HK-2 (cell line): ENCODE data around the gene GALNT9.

ENCODE experiments used
- DNase-seq: peaks from one replicate; pipeline ENCODE4 v3.0.0-alpha.2; 2018; ENCODE audit not compliant: unreplicated experiment

GALNT9 gene

DNA sequence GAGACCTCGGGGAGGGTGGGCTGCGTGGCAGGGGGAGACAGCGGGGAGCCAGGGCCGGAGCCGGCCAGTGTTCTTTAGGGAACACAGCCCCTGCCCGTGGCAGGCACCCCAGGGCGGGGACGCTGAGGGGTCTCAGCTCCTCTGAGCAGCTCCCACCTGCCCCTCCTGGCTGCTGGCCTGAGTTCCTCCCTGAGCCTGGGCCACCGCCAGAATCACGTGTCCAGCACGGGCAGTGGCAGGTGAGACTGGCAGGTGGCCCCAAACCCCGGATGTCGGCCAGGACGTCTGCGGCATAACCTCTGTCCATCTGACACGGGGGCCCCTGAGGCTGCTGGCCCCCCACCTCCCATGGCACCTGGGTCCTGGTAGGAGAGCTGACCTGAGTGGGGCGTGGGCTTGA is 160.0 kb downstream of the GALNT9 start:
- DNase-seq: no peak

DNA sequence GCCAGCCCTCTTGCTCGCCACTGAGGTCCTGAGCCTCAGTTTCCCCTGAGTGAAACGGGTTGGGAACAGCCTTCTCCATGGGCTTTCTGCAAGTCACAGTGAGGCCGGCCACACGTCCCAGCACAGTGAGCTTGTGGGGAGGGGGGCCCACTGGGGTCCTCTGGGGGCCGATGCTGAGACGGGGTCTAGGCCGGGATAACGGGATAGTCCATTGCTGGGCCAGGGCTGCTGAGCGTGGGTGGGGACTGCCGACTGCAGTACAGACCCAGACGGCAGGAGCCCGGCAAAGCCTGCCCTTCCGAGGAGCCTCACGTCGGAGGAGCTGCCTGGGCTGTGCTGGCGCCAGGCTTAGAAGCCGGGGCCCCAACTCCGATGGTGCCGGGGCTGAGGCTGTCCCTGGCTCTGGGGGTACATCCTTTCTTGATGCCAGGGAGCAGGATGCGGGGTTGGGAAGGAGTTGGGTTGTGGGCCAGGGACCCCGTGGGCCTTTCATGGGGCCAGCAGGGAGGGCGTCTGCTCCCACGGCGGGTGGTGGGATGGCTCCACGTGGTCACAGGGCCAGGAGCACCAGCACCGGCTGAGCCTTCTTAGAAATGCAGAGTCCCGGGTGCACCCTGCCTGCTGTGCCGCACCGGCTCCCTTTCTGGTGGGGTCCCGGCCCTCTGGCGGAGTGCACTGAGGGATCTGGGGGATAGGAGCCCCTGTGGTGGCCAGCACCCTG is 160.9 kb downstream of the GALNT9 start:
- no peak for DNase-seq

DNA sequence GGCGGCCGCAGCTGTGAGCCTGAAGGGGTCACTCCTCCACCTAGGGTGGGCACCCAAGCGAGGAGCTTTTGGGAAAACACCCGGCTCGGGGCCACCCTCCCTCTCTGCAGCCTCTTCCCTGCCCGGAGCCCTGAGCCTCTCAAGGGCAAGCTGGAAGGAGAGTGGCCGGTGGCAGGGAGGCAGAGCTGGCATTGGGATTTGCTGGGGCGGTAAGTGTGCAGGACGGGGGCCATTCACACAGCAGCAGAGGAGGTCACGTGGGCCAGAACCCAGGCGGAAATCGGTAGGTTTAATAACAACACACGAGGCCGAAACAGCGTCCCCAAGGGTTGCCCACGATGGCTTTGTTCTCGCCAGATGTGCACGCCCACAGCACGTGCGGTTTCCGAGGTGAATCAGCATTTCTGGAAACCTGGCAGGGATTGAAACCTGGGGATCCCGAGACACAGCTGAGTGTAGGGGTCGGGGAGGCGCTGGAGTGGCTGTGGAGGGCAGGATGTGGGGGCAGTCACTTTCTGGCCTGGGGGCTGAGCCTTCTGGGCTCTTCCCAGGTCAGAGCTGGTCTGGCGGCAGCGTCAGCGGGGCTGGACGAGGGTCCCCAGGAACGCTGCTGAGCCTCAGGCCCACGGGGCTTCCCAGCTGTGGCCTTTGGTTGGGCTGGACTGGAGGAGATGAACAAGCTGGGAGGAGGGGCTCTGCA is 161.6 kb downstream of the GALNT9 start:
- no peak for DNase-seq

DNA sequence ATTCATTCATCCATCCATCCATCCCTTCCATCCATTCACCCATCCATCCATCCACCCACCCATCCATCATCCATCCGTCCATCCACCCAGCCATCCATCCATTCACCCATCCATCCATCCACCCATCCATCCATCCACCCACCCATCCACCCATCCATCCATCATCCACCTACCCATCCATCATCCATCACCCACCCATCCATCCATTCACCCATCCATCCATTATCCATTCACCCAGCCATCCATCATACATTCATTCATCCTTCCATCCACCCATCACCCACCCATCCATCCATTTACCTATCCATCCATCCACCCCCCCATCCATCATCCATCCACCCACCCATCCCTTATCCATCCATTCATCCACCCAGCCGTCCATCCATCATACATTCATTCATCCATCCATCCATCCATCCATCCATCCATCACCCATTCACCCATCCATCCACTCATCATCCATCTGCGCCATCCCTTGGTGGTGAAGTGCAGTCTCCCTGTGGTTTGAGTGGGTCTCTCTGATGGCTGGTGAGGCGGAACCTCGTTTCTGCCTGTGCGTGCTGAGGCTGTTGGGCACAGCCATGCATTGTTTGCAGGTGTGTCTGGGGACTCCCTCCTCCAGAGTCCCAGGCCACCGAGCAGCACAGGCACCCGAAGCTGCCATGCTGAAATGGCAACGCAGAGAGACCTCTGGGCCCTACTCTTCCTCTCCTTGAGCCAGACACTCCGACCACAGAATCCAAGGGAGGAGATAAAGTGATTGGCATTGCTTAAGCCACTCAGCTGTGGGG is 162.4 kb downstream of the GALNT9 start:
- DNase-seq: no peak

DNA sequence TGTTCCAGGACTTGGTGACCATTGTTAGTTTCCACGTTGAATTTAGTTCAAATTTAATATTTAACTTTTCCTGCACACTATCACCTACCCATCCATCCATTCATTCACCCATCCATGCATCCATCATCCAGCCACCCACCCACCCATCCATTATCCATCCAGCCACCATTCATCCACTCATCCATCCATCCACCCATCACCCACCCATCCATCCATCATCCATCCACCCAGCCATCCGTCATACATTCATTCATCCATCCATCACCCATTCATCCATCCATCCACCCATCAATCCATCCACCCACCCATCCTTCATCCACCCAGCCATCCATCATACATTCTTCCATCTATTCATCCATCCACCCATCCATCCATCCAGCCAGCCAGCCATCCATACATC is 163.3 kb downstream of the GALNT9 start:
- DNase-seq: no peak

DNA sequence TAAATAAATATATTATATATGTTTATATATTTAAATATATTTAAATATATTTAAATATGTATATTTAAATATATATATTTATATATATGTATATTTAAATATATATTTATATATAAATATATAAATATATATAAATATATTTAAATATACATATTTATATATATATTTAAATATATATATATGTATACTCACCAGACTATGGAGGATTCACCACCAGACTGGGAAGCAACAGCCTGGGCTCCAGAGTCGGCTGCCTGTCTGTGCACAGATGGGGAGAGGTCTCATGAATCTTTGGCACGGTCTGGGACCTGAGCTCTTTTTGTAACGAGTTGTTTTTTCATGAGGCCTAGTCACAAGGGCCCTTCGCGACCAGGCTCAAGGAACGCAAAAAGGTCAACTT is 163.8 kb downstream of the GALNT9 start:
- DNase-seq: no peak

DNA sequence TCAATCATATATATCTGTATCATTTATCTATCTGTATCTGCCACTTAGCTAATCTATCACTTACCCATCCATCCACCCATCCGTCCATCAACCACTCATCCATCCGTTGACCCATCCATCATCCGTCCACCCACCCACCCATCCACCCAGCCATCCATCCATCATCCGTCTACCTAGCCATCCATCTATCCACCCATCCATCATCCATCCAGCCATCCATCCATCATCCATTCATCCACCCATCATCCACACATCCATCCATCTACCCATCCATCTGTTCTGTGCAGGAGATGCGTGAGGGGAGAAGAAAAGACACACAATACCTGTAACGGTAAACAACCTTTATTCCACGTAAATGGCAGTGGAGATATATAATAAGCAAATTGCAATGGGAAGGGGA is 165.0 kb downstream of the GALNT9 start:
- DNase-seq: no peak

DNA sequence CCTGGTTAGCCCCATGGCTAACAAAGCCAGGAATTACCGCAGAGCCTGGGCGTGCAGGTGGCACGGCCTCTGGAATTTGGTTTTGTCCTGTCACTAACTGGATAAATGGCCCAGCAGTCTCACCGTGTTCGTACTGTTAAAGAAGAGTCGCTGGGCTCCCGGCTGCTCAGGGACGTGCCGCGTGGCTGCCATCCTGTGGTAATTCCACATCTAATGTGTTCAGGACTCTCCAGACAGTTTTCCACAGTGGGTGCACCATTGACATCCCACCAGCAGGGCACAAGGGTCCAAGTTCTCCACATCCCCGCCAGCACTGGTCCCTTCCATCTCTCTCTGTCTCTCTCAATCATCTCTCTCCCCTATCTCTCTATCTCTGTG is 165.5 kb downstream of the GALNT9 start:
- no peak for DNase-seq

DNA sequence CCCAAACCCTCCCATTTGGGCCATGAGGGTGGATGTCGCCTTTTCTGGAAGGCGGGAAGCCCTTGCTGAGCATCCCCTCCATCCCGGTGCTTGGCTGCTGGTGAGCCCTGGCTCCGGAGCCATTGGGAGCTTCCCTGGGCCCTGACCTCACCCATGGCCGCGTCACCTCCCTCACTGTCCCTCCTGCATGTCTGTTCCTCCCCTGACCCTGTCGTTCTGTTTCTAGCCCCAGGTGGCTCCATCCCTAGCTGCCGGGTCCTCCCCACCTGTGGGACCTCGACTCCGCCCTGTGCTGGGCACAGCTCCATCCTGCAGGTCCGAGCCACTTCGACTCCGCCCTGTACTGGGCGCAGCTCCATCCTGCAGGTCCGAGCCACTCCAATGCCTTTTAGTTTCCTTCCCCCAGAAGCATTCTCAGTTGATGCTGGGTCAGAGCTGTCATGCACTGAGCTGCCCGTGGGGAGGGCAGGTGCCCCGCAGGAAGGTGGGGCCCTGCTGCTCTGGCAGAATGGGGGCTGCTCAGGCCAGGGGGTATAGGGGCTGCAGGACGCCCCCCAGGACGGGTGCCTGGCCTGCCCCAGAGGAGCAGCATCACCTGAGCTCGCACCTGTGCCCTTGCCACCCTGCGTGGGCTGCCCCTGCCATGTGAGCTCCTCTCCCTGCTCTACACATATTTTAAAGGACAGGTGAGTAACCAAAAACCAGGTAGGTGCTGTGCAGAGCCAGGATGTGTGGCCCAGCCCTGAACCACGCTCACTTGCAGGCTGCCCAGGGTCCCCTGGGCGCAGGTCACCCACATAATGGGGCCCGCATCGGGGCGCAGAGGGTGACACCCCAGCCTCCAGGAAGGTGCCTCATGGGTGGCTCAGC is 166.1 kb downstream of the GALNT9 start:
- no peak for DNase-seq

DNA sequence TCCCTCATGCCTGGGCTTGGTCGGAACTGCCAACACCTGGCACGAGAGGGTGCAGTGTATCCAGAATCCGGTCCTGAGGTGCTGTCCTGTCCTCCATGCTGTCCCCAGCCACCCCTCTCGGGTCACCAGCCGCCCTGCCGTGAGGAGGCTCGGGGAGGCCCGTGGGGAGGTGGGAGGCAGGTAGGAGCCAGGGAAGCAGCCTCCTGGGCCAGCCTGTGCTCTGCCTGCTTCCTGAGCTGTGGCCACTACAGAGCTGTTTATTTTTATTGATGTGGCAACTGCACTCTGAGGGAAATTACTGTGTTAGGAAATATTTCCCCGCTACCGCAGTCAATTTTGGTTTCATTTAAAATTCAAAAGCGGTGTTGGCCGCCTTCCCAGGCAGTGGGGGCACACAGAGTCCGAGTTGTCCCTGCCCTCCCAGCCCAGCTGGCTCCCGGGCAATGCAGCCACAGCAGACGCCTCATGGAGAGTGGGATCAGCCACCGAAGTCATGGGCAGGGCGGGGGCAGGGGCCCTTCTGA is 166.8 kb downstream of the GALNT9 start:
- DNase-seq: no peak

DNA sequence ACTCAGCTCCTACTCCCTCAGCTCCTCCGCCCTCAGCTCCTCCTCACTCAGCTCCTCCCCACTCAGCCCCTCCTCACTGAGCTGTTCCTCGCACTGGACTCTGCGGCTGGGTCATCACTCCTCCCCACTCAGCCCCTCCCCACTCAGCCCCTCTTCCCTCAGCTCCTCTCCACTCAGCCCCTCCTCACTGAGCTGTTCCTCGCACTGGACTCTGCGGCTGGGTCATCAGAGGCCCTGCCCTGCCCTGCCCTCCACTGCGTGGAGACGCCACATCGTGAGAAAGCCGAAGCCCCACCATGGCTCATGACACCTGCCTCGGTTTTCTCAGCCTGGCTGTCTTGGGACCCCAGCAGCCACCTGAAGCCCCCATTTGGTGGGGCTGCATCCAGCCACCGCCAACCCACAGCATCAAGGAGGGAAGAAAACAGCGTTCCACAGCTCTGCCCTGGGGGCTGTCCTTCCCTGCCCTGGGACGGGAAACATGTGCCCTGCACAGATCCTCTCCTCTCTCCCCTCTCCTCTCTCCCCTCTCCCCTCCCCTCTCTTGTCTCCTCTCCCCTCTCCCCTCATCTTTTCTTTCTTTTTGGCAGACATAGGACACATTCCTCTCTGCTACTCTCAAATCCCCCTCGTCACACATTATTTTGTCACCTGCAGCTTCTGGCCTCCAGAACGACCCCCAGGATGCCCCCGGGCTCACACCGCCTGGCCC is 167.4 kb downstream of the GALNT9 start:
- DNase-seq: no peak

DNA sequence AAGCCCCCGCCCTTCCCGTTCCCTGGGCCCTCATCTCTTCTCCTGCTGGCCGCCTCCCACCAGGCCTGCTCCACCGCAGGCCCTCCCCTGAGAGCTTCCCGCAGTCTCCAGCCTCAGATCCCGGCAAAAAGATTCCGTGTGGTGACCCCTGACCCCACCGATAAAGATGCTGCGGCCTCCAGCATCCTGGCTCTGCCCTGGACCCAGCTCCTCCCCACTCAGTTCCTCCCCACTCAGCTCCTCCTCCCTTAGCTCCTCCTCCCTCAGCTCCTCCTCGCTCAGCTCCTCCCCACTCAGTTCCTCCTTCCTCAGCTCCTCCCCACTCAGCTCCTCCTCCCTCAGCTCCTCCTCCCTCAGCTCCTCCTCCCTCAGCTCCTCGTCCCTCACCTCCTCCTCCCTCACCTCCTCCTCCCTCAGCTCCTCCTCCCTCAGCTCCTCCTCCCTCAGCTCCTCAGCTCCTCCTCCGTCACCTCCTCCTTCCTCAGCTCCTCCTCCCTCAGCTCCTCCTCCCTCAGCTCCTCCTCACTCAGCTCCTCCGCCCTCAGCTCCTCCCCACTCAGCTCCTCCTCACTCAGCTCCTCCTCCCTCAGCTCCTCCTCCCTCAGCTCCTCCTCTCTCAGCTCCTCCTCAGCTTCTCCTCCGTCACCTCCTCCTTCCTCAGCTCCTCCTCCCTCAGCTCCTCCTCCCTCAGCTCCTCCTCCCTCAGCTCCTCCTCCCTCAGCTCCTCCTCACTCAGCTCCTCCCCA is 168.2 kb downstream of the GALNT9 start:
- no peak for DNase-seq

DNA sequence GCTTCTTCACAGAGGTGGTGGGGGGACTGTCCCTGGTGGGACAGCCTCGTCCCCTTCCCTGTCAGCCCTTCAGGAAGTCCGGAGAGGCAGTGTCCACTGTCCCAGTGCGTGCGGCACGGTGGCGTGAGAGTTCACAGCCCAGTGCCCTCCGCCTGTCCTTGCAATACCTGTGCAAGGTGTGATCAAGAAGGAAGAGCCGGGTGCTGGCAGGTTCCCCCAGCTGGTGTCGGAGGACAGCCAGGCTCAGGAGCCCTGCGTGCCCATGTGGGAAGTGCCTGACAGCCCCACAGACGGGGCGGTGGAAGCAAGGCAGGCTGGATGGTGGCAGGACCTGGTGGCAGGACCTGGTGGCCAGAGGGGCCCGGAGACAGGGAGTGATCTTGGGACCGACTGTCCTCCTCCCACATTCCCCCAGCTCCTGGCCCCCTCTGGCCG is 168.8 kb downstream of the GALNT9 start:
- no peak for DNase-seq

DNA sequence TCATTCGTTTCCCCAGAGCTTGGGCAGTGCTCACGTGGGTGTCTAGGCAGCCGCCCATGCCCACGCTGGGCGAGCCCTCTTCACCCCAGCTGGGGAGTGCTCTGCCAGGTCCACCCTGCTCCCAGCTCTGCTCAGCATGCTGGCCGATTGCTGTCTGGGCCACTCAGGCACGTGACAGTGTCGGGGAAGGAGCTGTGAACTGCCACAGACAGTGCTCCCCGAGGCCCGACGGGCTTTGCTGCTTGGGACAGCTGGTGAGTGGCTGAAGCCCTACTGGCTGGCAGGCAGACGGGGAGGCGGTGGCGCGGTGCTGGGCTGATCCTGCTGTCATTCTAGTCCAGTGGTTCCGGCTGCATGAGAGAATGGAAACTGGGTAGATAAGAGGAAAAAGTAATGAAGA is 169.4 kb downstream of the GALNT9 start:
- no peak for DNase-seq

DNA sequence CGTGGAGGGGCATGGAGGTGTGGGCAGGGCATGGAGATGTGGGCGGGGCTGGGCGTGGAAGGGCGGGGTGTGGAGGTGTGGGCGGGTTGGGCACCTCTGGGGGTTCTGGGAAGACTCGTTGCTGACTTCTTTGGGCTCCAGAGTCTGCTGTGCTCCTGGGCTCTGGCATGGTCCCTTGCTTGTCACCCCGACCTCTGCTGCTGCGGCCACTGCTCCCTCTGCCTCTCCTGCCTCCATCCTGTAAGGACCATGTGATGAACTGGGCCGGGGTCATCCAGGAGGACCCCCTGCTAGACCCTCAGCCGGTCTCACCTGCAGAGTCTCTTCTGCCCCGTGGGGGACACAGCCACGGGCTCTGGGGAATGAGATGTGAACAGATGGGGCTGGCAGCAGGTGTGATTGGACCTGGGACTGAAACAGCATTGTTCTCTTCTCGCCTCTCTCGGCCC is 169.8 kb downstream of the GALNT9 start:
- DNase-seq: no peak

DNA sequence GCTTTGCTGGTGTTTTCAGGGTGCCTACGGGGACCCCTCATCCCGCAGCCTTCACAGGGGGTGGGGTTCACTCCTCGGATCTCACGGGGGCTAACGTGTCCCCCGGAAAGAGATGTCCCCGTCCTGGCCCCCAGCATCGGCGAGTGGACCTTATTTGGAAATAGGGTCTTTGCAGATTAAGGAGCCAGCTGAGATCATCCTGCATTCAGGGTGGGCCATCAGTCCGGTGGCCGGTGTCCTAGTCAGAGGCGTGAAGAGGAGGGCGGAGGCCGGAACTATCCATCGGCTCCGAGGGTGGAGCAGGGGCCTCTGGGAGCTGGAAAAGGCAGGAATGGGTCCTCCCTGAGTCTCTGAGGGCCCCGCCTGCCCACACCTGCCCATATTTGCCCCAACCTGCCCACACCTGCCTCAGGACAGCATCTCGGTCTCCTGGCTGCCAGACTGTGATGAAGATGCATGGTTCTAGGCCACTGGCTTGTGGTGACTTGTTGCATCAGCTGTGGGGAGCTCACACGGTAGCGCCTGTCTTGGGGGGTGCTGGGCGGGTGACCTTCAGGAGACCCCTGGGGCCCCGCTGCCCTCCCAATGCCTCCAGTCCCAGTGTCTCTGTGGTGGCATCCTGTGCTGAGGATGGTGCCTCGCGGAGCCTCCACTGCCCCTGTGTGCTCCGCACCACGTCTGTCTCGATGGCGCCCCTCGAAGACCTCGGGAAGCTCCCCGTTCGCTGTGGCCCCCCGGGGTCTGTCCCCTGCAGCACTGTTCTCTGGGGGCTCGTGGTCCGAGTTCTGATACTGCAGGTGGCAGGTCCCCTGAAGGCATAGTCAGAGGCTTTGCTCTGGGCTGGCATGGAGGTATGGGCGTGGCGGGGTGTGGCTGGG is 170.5 kb downstream of the GALNT9 start:
- DNase-seq: no peak

DNA sequence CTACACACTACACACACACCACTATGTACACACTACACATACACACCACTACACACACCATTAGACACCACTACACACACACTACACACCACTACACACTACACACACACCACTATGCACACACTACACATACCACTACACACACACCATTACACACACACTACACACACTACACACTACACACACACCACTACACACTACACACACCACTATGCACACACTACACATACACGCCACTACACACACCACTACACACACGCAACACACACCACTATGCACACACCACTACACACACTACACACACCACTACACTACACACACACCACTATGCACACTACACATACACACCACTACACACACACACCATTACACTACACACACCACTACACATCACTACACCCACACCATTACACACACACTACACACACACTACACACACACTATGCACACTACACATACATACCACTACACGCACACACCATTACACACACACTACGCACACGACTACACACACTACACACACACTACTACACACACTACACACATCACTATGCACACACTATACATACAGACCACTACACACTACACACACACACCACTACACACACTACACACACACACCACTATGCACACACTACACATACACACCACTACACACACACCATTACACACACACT is 171.5 kb downstream of the GALNT9 start:
- DNase-seq: no peak

DNA sequence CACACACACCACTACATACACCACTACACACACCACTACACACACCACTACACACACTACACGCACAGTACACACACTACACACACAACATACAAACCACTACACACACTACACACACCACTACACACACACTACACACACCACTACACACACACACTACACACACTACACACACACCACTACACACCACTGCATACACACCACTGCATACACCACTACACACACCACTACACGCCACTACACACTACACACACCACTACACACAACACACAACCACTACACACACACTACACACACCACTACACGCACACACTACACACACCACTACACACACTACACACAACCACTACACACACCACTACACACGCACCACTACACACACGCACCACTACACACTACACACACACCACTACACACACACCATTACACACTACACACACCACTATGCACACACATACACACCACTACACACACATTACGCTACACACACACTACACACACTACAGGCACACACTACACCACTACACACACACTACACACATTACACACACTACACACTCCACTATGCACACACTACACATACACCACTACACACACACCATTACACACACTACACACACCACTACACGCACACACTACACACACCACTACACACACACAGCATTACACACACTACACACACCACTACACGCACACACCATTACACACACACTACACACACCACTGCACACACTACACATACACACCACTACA is 172.6 kb downstream of the GALNT9 start:
- DNase-seq: no peak
